HG03060 (cell line): Measurements from ENCODE around the gene PRRC2B.
"Not testable (repeated sequence)": the region's sequence is repeated elsewhere in the genome, so short reads cannot be mapped to it uniquely, and the experiment has no call there.

Experiments
- ATAC-seq: cut with Tn5 transposase; IDR thresholded peaks from one replicate; pipeline ENCODE4 v1.9.1; 2021; ENCODE audit warnings: low read depth, moderate number of reproducible peaks; ENCODE audit not compliant: unreplicated experiment

PRRC2B gene

GRCh38 chr9:131385296-131385695 is 8.6 kb upstream of the PRRC2B start:
- no peak for ATAC-seq

DNA sequence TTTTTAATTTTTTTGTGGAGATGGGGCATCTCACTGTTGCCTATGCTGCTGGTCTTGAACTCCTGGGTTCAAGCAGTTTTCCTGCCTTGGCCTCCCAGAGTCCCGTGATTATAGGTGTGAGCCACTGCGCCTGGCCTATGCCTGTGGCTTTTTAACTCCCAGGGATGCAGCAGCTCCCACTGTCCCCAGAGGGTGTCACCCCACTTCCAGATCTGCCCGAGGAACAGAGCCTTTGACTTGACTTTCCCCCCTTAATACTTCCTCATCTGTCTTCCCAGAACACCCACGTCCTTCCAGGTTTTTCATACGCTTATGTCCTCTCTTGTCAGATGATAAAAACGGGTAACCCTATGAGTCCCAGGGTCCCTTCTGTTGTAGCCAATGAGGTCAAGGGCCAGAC is 7.6 kb upstream of the PRRC2B start:
- ATAC-seq, result no peak

- no peak for ATAC-seq
These were observed 6.5 kb upstream of the PRRC2B start for GRCh38 chr9:131387394-131387793.

GRCh38 chr9:131391020-131391419 is 2.9 kb upstream of the PRRC2B start:
- no peak for ATAC-seq

DNA sequence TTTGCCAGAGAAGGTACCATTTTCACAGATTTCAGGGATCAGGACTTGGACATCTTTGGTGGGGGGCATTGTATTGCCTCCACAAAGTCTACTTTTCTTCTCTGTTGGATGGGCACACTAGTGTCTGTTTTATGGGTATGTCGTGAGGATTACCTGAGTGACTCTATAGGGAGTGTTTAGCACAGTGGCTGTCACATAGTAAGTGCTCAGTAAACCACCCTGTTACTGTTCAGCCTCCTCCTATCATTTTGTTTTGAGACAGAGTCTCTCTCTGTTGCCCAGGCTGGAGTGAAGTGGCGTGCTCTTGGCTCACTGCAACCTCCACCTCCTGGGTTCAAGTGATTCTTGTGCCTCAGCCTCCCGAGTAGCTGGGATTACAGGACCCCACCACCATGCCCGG is 2.4 kb upstream of the PRRC2B start:
- no peak for ATAC-seq

GRCh38 chr9:131394464-131395156 is 724 bp downstream of the PRRC2B start:
- ATAC-seq, result no peak

DNA sequence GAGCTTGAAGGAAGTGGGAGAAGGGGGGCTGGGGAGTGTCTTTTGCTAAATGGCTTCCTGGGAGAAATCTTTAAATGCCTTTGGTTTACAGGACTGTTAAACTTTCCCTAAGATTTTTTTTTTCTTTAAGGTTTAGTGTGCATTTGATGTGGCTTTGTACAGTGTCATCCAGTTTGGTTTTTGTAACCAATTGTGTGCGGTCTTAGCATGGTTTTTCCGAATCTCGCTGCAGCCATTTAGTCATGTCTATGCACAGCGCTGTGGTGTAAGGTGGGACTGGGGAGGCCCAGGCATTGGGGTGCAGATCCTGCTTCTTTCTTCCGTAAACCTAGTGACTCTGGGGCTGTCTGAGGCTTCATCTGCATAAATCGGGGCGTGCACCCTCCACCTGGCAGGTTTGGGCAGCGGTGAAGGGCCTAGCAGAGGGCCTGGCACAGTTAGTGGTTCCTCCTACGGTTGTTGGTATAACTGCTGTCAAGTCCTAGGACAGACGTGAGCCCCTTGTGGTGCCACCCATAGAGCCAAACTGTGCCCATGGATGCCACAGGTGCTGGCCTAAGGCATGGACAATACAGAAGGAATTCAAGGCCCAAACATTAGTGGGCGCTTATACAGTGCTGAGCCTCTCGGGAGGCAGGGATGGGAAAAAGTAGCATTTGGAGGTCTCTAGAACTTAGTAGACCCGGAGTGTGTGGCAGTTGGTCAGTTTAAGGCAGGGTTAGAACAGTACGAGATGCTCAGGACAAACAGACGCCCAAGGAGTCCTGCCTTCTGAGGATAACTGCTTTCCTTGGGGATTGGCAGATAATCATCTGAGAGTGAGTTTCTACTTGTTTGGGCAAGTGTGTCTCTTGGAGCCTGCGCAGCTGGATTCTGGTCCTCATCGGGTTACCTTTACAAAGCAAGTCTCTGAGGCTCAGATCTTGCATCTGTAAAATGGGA is 1.5 kb downstream of the PRRC2B start:
- ATAC-seq, result no peak

DNA sequence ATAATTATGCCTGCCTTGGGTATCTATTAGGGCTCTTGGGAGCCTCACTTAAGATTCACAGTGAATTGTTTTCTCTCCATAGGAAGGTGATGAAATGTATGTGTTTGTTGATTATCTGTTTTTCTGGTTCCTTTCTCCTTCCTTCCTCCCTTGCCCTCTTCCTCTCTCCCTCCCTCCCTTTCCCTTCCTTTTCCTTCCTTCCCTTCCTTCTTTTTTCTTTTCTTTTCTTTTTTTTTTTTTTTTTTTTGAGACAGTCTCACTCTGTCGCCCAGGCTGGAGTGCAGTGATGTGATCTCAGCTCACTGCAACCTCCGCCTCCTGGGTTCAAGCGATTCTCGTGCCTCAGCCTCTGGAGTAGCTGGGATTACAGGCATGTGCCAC is 2.2 kb downstream of the PRRC2B start:
- ATAC-seq, result not testable (repeated sequence)

DNA sequence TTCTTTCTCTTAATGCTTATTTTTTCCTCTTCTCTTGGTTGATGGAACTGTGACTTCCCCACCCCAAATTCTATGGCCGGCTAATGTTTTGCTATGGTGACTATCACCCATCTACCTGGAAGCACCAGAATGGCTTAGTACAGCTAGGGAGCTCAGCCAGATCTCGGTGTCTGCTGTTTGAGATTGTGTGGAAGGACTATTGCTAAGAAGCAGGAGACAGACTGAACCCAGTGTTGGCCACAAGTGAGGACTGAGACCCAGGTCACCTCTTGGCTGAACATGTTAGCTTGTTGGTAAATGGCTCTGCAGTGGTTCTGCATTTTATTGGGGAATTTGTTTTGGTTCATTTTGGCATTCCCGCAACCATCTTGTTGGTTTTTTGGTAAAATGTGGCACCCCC is 2.7 kb downstream of the PRRC2B start:
- no peak for ATAC-seq

DNA sequence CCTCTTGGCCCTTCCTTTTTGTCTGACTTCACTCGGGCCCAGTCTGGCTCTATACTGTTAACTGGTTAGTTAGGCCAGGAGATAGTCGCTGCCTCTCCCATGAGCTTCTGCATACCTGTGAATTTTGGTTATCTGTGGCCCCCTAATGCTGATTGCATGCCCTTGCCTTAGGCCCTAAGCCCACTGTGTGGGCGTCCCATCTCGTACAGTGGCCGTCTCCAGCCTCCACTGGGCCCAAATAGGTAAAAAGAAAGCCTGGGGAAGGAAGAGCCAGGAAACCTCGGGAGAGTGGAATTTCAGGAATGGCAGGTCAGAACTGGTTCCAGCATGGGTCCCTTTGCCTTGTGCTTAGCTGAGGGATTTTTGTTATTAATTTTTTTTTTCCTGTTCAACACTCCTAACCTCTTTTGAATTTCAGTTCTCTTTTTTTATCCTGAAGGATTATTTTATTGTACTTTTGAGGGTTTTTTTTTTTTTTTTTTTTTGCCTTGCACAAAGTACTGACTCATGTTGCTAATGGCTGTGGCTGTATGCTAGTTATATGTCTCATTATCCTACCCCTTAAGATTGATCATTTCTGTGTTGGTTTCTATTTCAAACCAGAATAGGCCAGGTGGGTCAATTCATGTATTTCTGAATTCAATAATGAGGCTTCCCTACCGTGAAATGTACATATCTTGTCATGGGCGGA is 3.4 kb downstream of the PRRC2B start:
- ATAC-seq, result no peak

- ATAC-seq, result no peak
These were observed 4.3 kb downstream of the PRRC2B start for GRCh38 chr9:131398204-131398603.

DNA sequence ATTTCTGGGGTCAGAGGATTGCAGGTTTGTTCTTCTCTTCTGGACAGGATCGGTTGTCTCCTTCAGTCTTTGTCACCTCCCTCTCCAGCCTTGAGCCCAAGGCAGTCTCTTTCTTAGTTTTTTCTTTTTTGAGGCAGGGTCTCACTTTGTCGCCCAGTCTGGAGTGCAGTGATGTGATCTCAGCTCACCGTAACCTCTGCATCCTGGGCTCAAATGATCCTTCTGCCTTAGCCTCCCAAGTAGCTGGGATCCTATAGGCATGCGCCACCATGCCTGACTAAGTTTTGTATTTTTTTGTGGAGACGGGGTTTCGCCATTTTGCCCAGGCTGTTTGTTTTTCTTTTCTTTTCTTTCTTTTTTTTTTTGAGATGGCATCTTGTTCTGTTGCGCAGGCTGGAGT is 6.1 kb downstream of the PRRC2B start:
- ATAC-seq, result no peak

DNA sequence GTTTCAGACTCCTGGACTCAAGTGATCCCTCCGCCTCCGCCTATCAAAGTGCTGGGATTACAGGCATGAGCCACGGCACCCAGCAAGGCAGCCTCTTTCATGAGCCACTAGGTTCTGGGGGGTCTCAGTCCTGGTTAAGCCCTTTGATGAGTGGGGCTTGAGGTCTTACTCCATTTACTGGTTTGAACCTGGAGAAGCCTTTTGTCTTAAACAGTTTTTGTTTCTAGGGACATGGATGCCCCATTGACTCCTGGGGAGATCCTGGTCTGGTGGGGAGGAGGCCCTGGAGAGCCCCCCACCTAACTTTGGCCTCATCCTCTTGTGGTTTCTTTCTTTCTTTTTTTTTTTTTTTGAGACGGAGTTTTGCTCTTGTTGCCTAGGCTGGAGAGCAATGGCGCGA is 6.7 kb downstream of the PRRC2B start:
- no peak for ATAC-seq

DNA sequence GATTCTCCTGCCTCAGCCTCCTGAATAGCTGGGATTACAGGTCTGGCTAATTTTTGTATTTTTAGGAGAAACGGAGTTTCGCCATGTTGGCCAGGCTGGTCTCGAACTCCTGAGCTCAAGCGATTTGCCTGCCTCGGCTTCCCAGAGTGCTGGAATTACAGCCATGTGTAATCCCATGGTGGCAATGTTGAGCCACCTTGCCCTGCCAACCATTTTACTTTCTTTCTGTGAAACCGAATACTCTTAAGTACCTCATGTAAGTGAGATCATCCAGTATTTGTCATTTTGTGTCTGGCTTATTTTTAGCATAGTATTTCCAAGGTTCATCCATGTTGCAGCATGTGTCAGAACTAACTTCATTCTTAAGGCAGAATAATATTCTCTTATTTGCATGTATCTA is 8.2 kb downstream of the PRRC2B start:
- ATAC-seq, result no peak

- no peak for ATAC-seq
These were observed 9.0 kb downstream of the PRRC2B start for GRCh38 chr9:131402738-131403492.

DNA sequence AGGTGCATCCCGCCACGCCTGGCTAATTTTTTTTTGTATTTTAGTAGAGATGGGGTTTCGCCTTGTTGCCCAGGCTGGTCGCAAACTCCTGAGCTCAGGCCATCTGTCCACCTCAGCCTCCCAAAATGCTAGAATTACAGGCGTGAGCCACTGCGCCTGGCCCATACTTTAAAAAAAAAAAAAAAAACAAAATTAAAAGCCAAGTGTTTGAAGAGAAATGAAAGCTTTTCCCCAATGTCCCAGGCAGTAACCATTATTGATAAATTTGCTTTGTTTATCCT is 9.5 kb downstream of the PRRC2B start:
- ATAC-seq, result no peak

- ATAC-seq, result no peak
These were observed 10.7 kb downstream of the PRRC2B start for GRCh38 chr9:131404581-131404980.

DNA sequence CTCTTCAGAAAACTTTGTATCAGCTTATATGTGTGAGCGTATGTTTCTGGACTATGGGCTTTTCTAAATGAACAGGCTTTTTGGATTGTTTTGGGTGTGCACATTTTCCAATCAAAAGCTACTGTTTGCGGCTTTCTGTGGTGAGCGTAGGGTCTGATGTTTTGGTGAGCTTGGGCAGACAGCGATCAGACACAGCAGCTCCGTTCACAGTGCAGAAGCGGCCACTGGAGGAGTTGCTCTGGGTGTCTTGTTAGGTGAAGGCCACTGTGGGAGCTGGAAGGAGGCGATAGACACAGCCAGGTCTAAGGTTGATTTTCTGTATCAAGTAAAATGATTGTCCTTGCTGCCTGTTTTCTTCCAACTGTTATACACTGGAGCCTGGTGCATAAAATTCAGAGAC is 11.1 kb downstream of the PRRC2B start:
- ATAC-seq, result no peak

- no peak for ATAC-seq
These were observed 11.5 kb downstream of the PRRC2B start for GRCh38 chr9:131405428-131405827.

GRCh38 chr9:131405858-131406537 is 12.1 kb downstream of the PRRC2B start:
- ATAC-seq, result no peak
